SIG-M5 treated with dmso at 0.1 percent for 504 hours (cell line): ENCODE data around the gene PSMB1.

Experiments
- DNase-seq: peaks from one replicate; lab custom pipeline; 2025; ENCODE audit not compliant: unreplicated experiment; lab: John Stamatoyannopoulos, UW

PSMB1 gene

GRCh38 chr6:170552765-170553533 is at the start of gene PSMB1:
Gene PSMB1 (minus strand): TSS chr6:170553307. CDS start chr6:170553242, 65 bp downstream.
- peak; percentile 86 for DNase-seq

GRCh38 chr6:170597278-170597677 is 44.2 kb upstream of the PSMB1 start:
- no peak for DNase-seq

GRCh38 chr6:170596426-170596825 is 43.3 kb upstream of the PSMB1 start:
- no peak for DNase-seq

DNA sequence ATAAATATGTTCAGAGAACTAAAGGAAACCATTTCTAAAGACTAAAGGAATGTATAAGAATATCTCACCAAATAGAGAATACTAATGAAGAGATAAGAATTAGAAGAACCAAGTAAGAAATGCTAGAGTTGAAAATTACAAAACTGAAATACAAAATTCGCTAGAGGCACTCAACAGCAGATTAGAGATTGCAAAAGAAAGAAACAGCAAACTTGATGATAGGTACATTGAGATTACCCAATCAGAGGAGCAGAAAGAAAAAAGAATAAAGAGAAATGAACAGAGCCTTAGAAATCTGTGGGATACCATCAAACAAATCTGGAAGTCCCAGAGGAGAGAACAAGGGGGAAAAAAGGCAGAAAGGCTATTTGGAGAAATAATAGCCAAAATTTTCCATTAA is 37.6 kb upstream of the PSMB1 start:
- no peak for DNase-seq

DNA sequence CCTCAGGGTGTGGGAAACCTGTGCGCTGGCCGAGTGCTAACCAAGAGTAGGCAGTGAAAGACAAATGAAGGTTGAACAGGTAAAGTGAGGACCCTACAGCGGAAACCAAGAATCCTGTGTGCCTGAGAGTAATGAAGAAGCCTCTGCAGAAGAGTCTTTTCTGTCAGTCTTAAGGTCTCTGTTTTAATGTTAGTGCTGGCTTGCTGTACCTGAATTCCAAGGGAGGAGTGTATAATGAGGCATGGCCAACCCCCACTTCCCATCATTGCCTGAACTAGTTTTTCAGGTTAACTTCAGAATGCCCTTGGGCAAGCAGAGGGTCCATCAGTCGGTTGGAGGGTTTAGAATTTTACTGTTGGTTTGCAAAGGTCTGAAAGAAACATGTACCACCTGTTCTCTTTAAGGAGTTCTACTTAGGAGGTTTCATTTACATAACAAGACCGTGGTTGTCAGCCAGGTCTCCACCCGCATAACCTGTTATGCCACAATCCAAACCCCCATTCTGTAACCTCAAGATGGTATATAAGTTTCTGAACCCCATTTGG is 31.9 kb upstream of the PSMB1 start:
- peak; percentile 37 for DNase-seq

GRCh38 chr6:170584181-170584953 is 31.3 kb upstream of the PSMB1 start, which contains the start of gene PDCD2:
Gene PDCD2 (minus strand): TSS chr6:170584637. CDS start chr6:170584581, 56 bp downstream.
- peak; percentile 95 for DNase-seq

GRCh38 chr6:170583756-170584180 is 30.7 kb upstream of the PSMB1 start:
- no peak for DNase-seq

DNA sequence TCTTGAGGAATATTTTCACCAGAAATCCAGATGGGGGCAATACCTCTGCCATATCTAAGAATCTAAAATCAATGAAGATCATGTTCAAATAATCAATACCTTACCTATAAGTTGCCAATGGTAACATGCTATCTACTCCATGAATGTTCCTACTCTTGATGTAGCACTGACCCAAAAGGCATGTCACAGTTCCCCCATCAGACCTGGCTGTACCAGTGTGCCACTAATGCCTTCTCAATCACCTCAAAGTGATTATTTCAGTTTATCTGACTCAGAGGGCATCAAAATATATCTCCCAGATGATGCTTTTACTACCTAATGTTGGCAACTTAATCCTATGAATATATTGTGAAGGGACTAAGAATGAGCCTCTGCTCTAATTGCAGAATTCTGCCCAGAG is 25.8 kb upstream of the PSMB1 start:
- no peak for DNase-seq

GRCh38 chr6:170575250-170575649 is 22.1 kb upstream of the PSMB1 start:
- DNase-seq, result no peak

- DNase-seq, result no peak
Measured at GRCh38 chr6:170572704-170573466, 19.8 kb upstream of the PSMB1 start.

- no peak for DNase-seq
Measured at GRCh38 chr6:170564936-170565530, 11.9 kb upstream of the PSMB1 start.

DNA sequence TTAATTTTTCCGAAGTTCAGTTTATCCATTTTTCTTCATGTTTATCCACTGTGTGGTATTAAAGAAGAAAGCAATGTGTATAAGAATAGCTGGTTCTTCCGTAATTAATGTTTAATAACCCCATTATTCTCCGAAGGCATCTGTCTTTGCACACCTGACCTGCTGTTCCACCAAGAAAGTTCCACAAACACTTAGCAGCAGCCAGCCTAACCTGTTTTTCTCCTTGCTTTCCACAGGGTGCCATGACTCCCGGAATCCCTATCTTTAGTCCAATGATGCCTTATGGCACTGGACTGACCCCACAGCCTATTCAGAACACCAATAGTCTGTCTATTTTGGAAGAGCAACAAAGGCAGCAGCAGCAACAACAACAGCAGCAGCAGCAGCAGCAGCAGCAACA is 8.4 kb upstream of the PSMB1 start:
- DNase-seq, result no peak

DNA sequence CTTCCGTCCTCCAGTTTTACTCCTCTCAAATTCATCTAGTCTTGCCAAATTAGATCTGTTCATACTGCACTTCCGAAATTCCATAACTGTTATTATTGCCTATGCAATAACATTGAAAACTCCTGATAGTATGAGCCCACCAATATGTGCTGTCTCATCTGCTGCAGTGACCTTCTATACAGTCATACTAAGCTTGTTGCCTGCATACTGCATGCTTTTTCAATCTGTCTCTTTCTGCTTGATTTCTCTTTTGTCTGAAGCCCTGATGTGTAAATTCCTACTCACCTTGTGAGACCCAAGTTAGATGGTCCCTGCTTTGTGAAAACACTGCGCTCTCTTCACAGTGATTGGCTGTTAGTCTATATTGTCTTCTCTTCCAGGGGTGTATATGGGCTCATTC is 2.2 kb upstream of the PSMB1 start:
- DNase-seq, result no peak

DNA sequence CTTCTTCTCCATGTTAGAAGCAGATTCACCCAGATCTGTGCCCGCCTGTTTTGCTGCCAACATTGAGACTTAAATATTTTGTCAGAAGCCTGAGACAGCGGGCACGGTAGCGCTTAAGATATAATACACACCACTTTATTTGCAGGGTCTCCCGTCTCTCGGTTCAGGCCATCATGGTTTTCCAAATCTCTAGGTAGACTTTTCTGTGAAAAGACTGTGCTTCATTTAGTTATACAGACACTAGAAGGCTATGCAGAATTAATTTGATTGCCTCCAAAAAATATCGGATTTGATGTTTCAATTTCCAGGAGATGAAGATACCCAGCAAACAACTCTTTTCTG is 1.7 kb upstream of the PSMB1 start:
- DNase-seq, result no peak

- peak; percentile 97 for DNase-seq
Measured at GRCh38 chr6:170554013-170554795, 1.1 kb upstream of the PSMB1 start, which contains the start of gene TBP. Gene TBP (plus strand): TSS chr6:170554369. CDS start chr6:170557030, 2,661 bp downstream.

DNA sequence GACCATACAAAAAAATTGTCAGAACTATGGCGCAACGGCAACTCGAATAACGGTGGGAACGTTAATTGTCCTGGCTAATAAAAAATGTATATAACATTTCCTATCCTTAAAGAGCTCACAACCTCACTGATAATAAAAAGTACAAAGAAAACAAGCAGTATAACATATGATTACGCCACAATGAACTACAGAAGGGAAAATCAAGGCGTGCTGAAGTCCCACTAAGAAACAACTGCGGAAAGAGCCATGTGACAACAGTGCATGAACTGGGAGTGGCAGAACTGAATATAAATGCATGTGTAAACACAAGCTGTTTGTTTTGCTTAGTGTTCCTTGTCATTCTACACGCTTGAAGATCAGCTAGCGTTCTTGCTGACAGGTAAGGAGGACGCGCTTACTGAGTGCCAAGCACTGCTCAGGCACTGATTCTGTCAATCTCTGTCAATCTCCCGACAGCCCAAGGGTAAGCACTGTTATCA is 466 bp upstream of the PSMB1 start:
- DNase-seq, result peak; percentile 62

GRCh38 chr6:170545405-170545804 is 7.7 kb downstream of the PSMB1 start:
- DNase-seq, result no peak

DNA sequence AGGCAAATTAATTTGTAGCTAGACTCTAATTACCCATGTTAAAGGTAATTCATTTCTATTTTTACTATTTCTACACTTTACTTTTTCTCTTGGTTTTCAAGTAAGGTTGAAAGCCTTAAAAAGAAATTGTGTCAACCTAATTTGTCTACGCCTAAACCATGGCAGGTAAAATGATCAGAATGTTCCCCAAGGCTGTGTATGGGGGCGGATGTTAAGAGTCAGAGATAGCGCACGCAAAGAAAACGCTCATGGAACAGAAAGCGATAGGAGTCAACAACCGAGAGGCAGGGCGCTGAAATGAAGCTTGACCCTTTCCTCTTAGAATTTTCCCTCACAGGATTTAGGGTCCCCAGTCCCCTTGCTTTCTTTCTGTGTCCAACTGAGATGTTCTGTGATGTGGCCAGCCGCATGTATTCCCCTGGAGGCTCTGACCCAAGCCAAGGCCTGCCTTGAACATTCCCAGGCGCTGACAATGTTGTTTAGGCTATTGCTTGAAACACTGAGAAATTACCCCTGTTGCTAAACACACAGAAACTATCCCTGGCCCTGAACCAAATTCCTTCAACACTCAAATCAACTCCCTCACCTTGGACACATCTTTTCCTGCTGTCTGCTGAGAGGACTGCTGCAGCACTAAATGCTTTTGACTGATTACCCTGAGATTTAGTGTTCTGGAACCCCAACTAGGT is 10.9 kb downstream of the PSMB1 start:
- DNase-seq, result no peak

DNA sequence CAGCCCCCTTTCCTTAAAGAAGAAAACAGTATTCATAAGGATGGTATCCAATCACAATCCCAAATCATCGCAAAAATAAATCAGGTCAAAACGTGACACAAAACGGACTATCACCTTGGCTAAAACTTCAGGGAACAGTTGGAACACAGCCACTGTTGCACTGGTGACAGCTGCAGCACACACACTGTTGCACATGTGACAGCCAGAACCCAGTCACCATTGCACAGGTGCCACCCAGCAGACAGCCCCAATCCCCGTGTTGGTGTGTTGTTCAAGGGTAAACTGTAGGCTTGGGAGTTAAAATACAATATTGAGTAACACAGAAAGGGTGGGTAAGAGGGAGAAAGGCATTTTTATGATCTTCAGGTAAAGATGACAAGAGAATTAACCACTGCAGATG is 15.8 kb downstream of the PSMB1 start:
- DNase-seq, result no peak
